Trophoblast cell (in vitro differentiated cells and primary cell): Measurements from ENCODE around the gene FXYD6. TPM values are rescaled to one million over a fixed set of nuclear protein-coding genes. Genes with fewer than 3 reads are reported as not detected.
"Not testable (repeated sequence)": the region's sequence is repeated elsewhere in the genome, so short reads cannot be mapped to it uniquely, and the experiment has no call there.

Source experiments
- DNase-seq, 2 donors: peaks; one replicate each; pipeline ENCODE4 v3.0.0-alpha.2; 2016
- H2AFZ ChIP-seq: 2 replicates; pipeline ENCODE4 v1.6.1; 2013; ENCODE audit warnings: low read length, moderate library complexity, mild to moderate bottlenecking; ENCODE audit not compliant: insufficient read depth, poor library complexity
- H2AK5ac ChIP-seq: 2 replicates; pipeline ENCODE4 v1.6.1; 2013; ENCODE audit warnings: mild to moderate bottlenecking, low read length
- H2BK120ac ChIP-seq: 2 replicates; pipeline ENCODE4 v1.6.1; 2013; ENCODE audit warnings: low read length, mild to moderate bottlenecking, moderate library complexity; ENCODE audit not compliant: insufficient read depth, poor library complexity
- H2BK12ac ChIP-seq: 2 replicates; pipeline ENCODE4 v1.6.1; 2013; ENCODE audit warnings: mild to moderate bottlenecking, low read length, moderate library complexity
- H2BK5ac ChIP-seq: 2 replicates; pipeline ENCODE4 v1.6.1; 2013; ENCODE audit warnings: low read length, low read depth, moderate library complexity, mild to moderate bottlenecking; ENCODE audit not compliant: poor library complexity
- H3K14ac ChIP-seq: 2 replicates; pipeline ENCODE4 v1.6.1; 2013; ENCODE audit warnings: mild to moderate bottlenecking, low read length
- H3K18ac ChIP-seq: 2 replicates; pipeline ENCODE4 v1.6.1; 2013; ENCODE audit warnings: mild to moderate bottlenecking, low read length
- H3K23ac ChIP-seq: 2 replicates; pipeline ENCODE4 v1.6.1; 2013; ENCODE audit warnings: low read length
- H3K27ac ChIP-seq: 2 replicates; pipeline ENCODE4 v1.5.1; 2013; ENCODE audit warnings: low read depth, mild to moderate bottlenecking, inconsistent platforms, low read length, moderate library complexity
- H3K27me3 ChIP-seq: 2 replicates; pipeline ENCODE4 v1.6.1; 2013; ENCODE audit warnings: inconsistent platforms, mild to moderate bottlenecking, low read length, moderate library complexity; ENCODE audit not compliant: insufficient read depth
- H3K36me3 ChIP-seq, 2 experiments: 1 replicate in 1 of 2; 2 replicates in 1 of 2; pipeline ENCODE4 v1.6.1; 2013; ENCODE audit warnings: low read length in 2 of 2, mild to moderate bottlenecking in 2 of 2, moderate library complexity in 1 of 2; ENCODE audit not compliant: insufficient read depth in 2 of 2, control insufficient read depth in 1 of 2
- H3K4ac ChIP-seq: 2 replicates; pipeline ENCODE4 v1.6.1; 2013; ENCODE audit warnings: low read depth, mild to moderate bottlenecking, low read length, moderate library complexity
- H3K4me1 ChIP-seq, 2 experiments: 1 replicate in 1 of 2; 2 replicates in 1 of 2; pipeline ENCODE4 v1.6.1; 2013; ENCODE audit warnings: low read length in 2 of 2, mild to moderate bottlenecking in 2 of 2, moderate library complexity in 1 of 2; ENCODE audit not compliant: insufficient read depth in 2 of 2, control insufficient read depth in 1 of 2
- H3K4me2 ChIP-seq: 2 replicates; pipeline ENCODE4 v1.6.1; 2013; ENCODE audit warnings: inconsistent platforms, mild to moderate bottlenecking, low read length, moderate library complexity
- H3K4me3 ChIP-seq: 2 replicates; pipeline ENCODE4 v1.5.1; 2013; ENCODE audit warnings: mild to moderate bottlenecking, low read depth, low read length, inconsistent platforms
- H3K79me1 ChIP-seq: one replicate; pipeline ENCODE4 v1.6.1; 2013; ENCODE audit warnings: low read length
- H3K79me2 ChIP-seq: 2 replicates; pipeline ENCODE4 v1.6.1; 2013; ENCODE audit warnings: low read length, mild to moderate bottlenecking; ENCODE audit not compliant: control insufficient read depth, insufficient read depth, poor library complexity
- H3K9ac ChIP-seq: 2 replicates; pipeline ENCODE4 v1.6.1; 2013; ENCODE audit warnings: mild to moderate bottlenecking, low read length
- H3K9me3 ChIP-seq: 2 replicates; pipeline ENCODE4 v1.6.1; 2013; ENCODE audit warnings: low read depth, mild to moderate bottlenecking, control low read depth, inconsistent platforms, low read length; ENCODE audit not compliant: insufficient read depth
- H4K12ac ChIP-seq: 2 replicates; pipeline ENCODE4 v1.6.1; 2013; ENCODE audit warnings: low read depth, mild to moderate bottlenecking, low read length, moderate library complexity
- H4K8ac ChIP-seq: 2 replicates; pipeline ENCODE4 v1.6.1; 2013; ENCODE audit warnings: low read depth, mild to moderate bottlenecking, low read length, moderate library complexity
- H4K91ac ChIP-seq: one replicate; pipeline ENCODE4 v1.6.1; 2013; ENCODE audit warnings: low read depth, mild to moderate bottlenecking, low read length, moderate library complexity
- WGBS: extraction: QIAGEN DNeasy Blood & Tissue Kit; methylation state at CpG from one replicate; pipeline ENCODE4 v1.1.7; 2013; ENCODE audit warnings: missing lambda C conversion rate; ENCODE audit not compliant: insufficient read length, insufficient coverage; ENCODE audit errors: extremely low coverage; 5-methylcytosine and 5-hydroxymethylcytosine counted together
- polyA plus RNA-seq: library from polyadenylated mRNA; stranded (reverse); fragments of 200-250 nt; gene quantifications from 2 replicates; pipeline ENCODE4 v1.2.3, GENCODE V29; 2013

Gene FXYD6
- polyA plus RNA-seq, result 4.7 TPM in 2 replicates

GRCh38 chr11:117876341-117877119, at the start of gene FXYD6:
TSS of gene FXYD6 (minus strand) at chr11:117876658. CDS start at chr11:117842776, 33,882 bp downstream.
- Histone ChIP-seq H3K23ac (no peak within 1 kb of the TSS), H4K12ac (no peak within 1 kb of the TSS), H2BK120ac (no peak within 1 kb of the TSS), H3K4me1 (peaks cover 5 to 8% of the 10 kb centered on the region in 2 experiments), H3K36me3 (no peaks in the 10 kb centered on the region), H2AK5ac (no peak within 1 kb of the TSS), H3K14ac (no peak within 1 kb of the TSS), H2BK5ac (no peak within 1 kb of the TSS), H4K8ac (no peak within 1 kb of the TSS), H3K4ac (no peak within 1 kb of the TSS), H3K79me1 (no peaks in the 10 kb centered on the region), H3K27me3 (peaks cover 42% of the 10 kb centered on the region), H3K9me3 (peaks cover 2% of the 10 kb centered on the region), H3K4me3 (peak within 1 kb of the TSS; percentile 59), H3K4me2 (peak within 1 kb of the TSS; percentile 68), H3K18ac (no peak within 1 kb of the TSS), H3K79me2 (no peaks in the 10 kb centered on the region), H3K9ac (no peak within 1 kb of the TSS), H2BK12ac (no peak within 1 kb of the TSS), H4K91ac (no peak within 1 kb of the TSS), H2AFZ (peak within 1 kb of the TSS; percentile 21), H3K27ac (no peak within 1 kb of the TSS)
- DNase-seq, result no peak
- WGBS, result no CpG with 5 or more reads among the region's 63 CpGs

- peaks cover 19 to 24% of the 10 kb centered on the region in 2 experiments for H3K4me1 ChIP-seq
- not testable (repeated sequence) for H2BK120ac ChIP-seq, H4K8ac ChIP-seq, H3K79me2 ChIP-seq, H3K23ac ChIP-seq, H3K18ac ChIP-seq, H2AK5ac ChIP-seq, H3K14ac ChIP-seq, H3K9ac ChIP-seq, H3K27me3 ChIP-seq, H3K36me3 ChIP-seq, H3K9me3 ChIP-seq, H2BK5ac ChIP-seq, H3K4ac ChIP-seq, H4K12ac ChIP-seq, H2AFZ ChIP-seq, H3K79me1 ChIP-seq, H3K4me2 ChIP-seq, DNase-seq, H2BK12ac ChIP-seq, H3K4me3 ChIP-seq, H3K27ac ChIP-seq, H4K91ac ChIP-seq
- no CpG with 5 or more reads among the region's 7 CpGs for WGBS
These were observed 49.7 kb upstream of the FXYD6 start for GRCh38 chr11:117926166-117926565.

- H3K9me3 ChIP-seq, result no peaks in the 10 kb centered on the region
- no peak overlapping the region for H3K9ac ChIP-seq
- H3K27ac ChIP-seq, result no peak overlapping the region
- no peak overlapping the region for H4K91ac ChIP-seq
- no peaks in the 10 kb centered on the region for H3K27me3 ChIP-seq
- no peak for DNase-seq
- no CpG with 5 or more reads among the region's 11 CpGs for WGBS
- H2AK5ac ChIP-seq, result no peak overlapping the region
- H4K8ac ChIP-seq, result no peak overlapping the region
- no peak overlapping the region for H2BK5ac ChIP-seq
- no peaks in the 10 kb centered on the region for H3K79me2 ChIP-seq
- H2BK12ac ChIP-seq, result no peak overlapping the region
- H3K79me1 ChIP-seq, result peaks cover 2% of the 10 kb centered on the region
- no peak overlapping the region for H2AFZ ChIP-seq
- H3K4me1 ChIP-seq, result peaks cover 18 to 26% of the 10 kb centered on the region in 2 experiments
- H3K4me3 ChIP-seq, result no peak overlapping the region
- H2BK120ac ChIP-seq, result no peak overlapping the region
- H3K18ac ChIP-seq, result no peak overlapping the region
- no peak overlapping the region for H3K14ac ChIP-seq
- H4K12ac ChIP-seq, result no peak overlapping the region
- no peaks in the 10 kb centered on the region for H3K36me3 ChIP-seq
- H3K4ac ChIP-seq, result no peak overlapping the region
- H3K23ac ChIP-seq, result no peak overlapping the region
- no peak overlapping the region for H3K4me2 ChIP-seq
These were observed 48.9 kb upstream of the FXYD6 start for GRCh38 chr11:117925198-117925925.

GRCh38 chr11:117924631-117925170, 48.2 kb upstream of the FXYD6 start:
- no peak overlapping the region for H2BK12ac ChIP-seq
- H3K4me3 ChIP-seq, result no peak overlapping the region
- H2BK5ac ChIP-seq, result no peak overlapping the region
- no peak overlapping the region for H4K12ac ChIP-seq
- H3K9me3 ChIP-seq, result no peaks in the 10 kb centered on the region
- no peak overlapping the region for H3K27ac ChIP-seq
- no peak overlapping the region for H2BK120ac ChIP-seq
- no peaks in the 10 kb centered on the region for H3K79me2 ChIP-seq
- no peaks in the 10 kb centered on the region for H3K36me3 ChIP-seq
- H2AK5ac ChIP-seq, result no peak overlapping the region
- no peak overlapping the region for H4K91ac ChIP-seq
- no peaks in the 10 kb centered on the region for H3K27me3 ChIP-seq
- WGBS, result no CpG with 5 or more reads among the region's 11 CpGs
- no peak overlapping the region for H3K18ac ChIP-seq
- H3K9ac ChIP-seq, result no peak overlapping the region
- H4K8ac ChIP-seq, result no peak overlapping the region
- no peak for DNase-seq
- no peak overlapping the region for H3K14ac ChIP-seq
- no peak overlapping the region for H2AFZ ChIP-seq
- H3K23ac ChIP-seq, result no peak overlapping the region
- no peak overlapping the region for H3K4ac ChIP-seq
- no peak overlapping the region for H3K4me2 ChIP-seq
- peaks cover 16 to 23% of the 10 kb centered on the region in 2 experiments for H3K4me1 ChIP-seq
- H3K79me1 ChIP-seq, result peaks cover 2% of the 10 kb centered on the region
